ENCODE data around the gene C6orf136.

DNA sequence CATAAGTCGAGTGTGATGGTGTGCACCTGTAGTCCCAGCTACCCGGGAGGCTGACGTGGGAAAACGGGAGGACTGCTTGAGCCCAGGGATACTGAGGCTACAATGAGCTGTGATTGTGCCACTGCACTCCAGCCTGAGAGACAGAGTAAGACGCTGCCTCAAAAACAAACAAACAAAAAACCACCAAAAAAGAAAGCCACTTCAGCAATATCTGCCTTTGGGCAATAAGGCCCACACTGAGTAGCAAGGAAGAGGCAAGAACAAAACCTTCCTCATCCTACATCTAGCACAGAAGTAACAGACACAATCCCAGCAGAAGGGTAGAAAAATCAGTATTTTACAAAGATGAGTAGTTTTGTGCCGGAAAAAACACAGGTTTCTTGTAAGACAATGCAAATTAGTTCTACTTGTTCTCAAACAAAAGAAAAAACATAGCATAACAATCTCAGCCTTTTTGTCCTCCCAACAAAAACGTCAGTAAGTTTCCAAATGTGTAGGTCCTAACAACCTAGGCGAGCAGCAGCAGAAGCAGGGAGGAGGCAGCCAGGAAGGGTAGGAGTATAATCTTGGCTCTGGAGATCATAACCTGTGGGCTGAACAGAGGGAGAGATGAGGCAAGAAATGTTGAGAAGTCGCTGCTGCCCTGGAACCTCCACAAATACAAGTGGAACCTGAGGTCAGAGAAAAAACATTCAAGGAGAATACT lies 35.6 kb upstream of the C6orf136 start:
- TF ChIP-seq, protein P1, sequence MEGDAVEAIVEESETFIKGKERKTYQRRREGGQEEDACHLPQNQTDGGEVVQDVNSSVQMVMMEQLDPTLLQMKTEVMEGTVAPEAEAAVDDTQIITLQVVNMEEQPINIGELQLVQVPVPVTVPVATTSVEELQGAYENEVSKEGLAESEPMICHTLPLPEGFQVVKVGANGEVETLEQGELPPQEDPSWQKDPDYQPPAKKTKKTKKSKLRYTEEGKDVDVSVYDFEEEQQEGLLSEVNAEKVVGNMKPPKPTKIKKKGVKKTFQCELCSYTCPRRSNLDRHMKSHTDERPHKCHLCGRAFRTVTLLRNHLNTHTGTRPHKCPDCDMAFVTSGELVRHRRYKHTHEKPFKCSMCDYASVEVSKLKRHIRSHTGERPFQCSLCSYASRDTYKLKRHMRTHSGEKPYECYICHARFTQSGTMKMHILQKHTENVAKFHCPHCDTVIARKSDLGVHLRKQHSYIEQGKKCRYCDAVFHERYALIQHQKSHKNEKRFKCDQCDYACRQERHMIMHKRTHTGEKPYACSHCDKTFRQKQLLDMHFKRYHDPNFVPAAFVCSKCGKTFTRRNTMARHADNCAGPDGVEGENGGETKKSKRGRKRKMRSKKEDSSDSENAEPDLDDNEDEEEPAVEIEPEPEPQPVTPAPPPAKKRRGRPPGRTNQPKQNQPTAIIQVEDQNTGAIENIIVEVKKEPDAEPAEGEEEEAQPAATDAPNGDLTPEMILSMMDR (IDR thresholded peaks at IDR 0.05; ENCODE audit: insufficient read depth, low read length, poor library complexity, severe bottlenecking), result no peak
- TF ChIP-seq EZH2phosphoT487 (conservative IDR thresholded peaks at IDR 0.05; ENCODE audit: low read length), result no peak
